Measurements from ENCODE around the gene OSBPL10.
A peak's percentile ranks its signal among the peaks of the same experiment; 100 is the strongest.

Gene OSBPL10

GRCh38 chr3:31924610-31925270 lies 56.3 kb downstream of the OSBPL10 start:
- H3K9ac ChIP-seq (ENCODE audit: low read length): no peak overlapping the region
- H4K12ac ChIP-seq (ENCODE audit: low read depth, low read length): no peak overlapping the region
- no peak overlapping the region for H2AFZ ChIP-seq (ENCODE audit: insufficient read depth, low read length, poor library complexity)
- H3K79me2 ChIP-seq (ENCODE audit: control insufficient read depth, insufficient read depth, low read length, poor library complexity): no peaks in the 10 kb centered on the region
- H3K4me1 ChIP-seq (ENCODE audit: control insufficient read depth in 1 of 2, insufficient read depth in 2 of 2, low read length in 2 of 2): peaks cover 3 to 4% of the 10 kb centered on the region in 2 experiments
- H2BK12ac ChIP-seq (ENCODE audit: low read length): no peak overlapping the region
- H4K91ac ChIP-seq (ENCODE audit: low read depth, low read length): no peak overlapping the region
- no peak for DNase-seq
- no peak overlapping the region for H3K27ac ChIP-seq (ENCODE audit: low read depth, low read length)
- H4K8ac ChIP-seq (ENCODE audit: low read depth, low read length): no peak overlapping the region
- H2BK5ac ChIP-seq (ENCODE audit: low read depth, low read length, poor library complexity): no peak overlapping the region
- H3K23ac ChIP-seq (ENCODE audit: low read length): no peak overlapping the region
- no peaks in the 10 kb centered on the region for H3K79me1 ChIP-seq (ENCODE audit: low read length)
- H2AK5ac ChIP-seq (ENCODE audit: low read length): no peak overlapping the region
- no peaks in the 10 kb centered on the region for H3K27me3 ChIP-seq (ENCODE audit: insufficient read depth, low read length)
- H3K4me2 ChIP-seq (ENCODE audit: low read length): no peak overlapping the region
- WGBS (ENCODE audit: extremely low coverage, insufficient coverage, insufficient read length): no CpG with 5 or more reads among the region's 2 CpGs
- H3K36me3 ChIP-seq (ENCODE audit: control insufficient read depth in 1 of 2, insufficient read depth in 2 of 2, low read length in 2 of 2): no peaks in the 10 kb centered on the region
- no peak overlapping the region for H3K18ac ChIP-seq (ENCODE audit: low read length)
- peaks cover 2% of the 10 kb centered on the region for H3K9me3 ChIP-seq (ENCODE audit: insufficient read depth, low read depth, low read length)
- no peak overlapping the region for H2BK120ac ChIP-seq (ENCODE audit: insufficient read depth, low read length, poor library complexity)
- peak overlapping the region; percentile 75 for H3K4ac ChIP-seq (ENCODE audit: low read depth, low read length)
- H3K4me3 ChIP-seq (ENCODE audit: low read depth, low read length): no peak overlapping the region
- H3K14ac ChIP-seq (ENCODE audit: low read length): no peak overlapping the region

DNA sequence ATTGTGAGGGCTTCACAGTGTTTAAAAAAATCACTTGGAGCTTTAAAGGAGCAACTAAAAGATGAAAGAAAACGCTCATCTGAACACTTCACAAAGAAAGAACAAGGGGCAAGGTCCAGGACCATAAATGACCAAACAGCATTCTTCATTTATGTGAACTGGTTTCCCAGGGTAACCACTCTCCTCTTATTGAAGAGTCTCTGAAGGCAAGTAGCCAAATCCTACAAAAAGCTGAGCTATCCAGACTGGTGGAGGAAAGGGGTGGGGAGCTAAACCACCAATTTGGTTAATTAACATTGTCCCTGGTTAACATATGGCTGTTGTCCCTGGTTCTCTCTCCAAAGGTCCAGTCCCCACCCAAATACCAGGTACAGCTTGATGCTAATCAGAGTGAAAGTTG lies 58.1 kb downstream of the OSBPL10 start:
- no peak overlapping the region for H4K91ac ChIP-seq (ENCODE audit: low read depth, low read length)
- H3K27me3 ChIP-seq (ENCODE audit: insufficient read depth, low read length): no peaks in the 10 kb centered on the region
- no peak for DNase-seq
- H2BK120ac ChIP-seq (ENCODE audit: insufficient read depth, low read length, poor library complexity): no peak overlapping the region
- no peak overlapping the region for H3K4me3 ChIP-seq (ENCODE audit: low read depth, low read length)
- no peak overlapping the region for H2AFZ ChIP-seq (ENCODE audit: insufficient read depth, low read length, poor library complexity)
- no peak overlapping the region for H3K27ac ChIP-seq (ENCODE audit: low read depth, low read length)
- no peak overlapping the region for H2AK5ac ChIP-seq (ENCODE audit: low read length)
- H3K36me3 ChIP-seq (ENCODE audit: control insufficient read depth in 1 of 2, insufficient read depth in 2 of 2, low read length in 2 of 2): no peaks in the 10 kb centered on the region
- no peak overlapping the region for H4K12ac ChIP-seq (ENCODE audit: low read depth, low read length)
- H4K8ac ChIP-seq (ENCODE audit: low read depth, low read length): no peak overlapping the region
- peaks cover 2% of the 10 kb centered on the region for H3K9me3 ChIP-seq (ENCODE audit: insufficient read depth, low read depth, low read length)
- H3K14ac ChIP-seq (ENCODE audit: low read length): no peak overlapping the region
- H3K4me1 ChIP-seq (ENCODE audit: control insufficient read depth in 1 of 2, insufficient read depth in 2 of 2, low read length in 2 of 2): peaks cover 0 to 9% of the 10 kb centered on the region in 2 experiments
- H3K4ac ChIP-seq (ENCODE audit: low read depth, low read length): no peak overlapping the region
- H2BK12ac ChIP-seq (ENCODE audit: low read length): no peak overlapping the region
- H3K23ac ChIP-seq (ENCODE audit: low read length): no peak overlapping the region
- no peak overlapping the region for H3K4me2 ChIP-seq (ENCODE audit: low read length)
- no CpG with 5 or more reads among the region's 1 CpG for WGBS (ENCODE audit: extremely low coverage, insufficient coverage, insufficient read length)
- H2BK5ac ChIP-seq (ENCODE audit: low read depth, low read length, poor library complexity): no peak overlapping the region
- no peaks in the 10 kb centered on the region for H3K79me2 ChIP-seq (ENCODE audit: control insufficient read depth, insufficient read depth, low read length, poor library complexity)
- no peak overlapping the region for H3K9ac ChIP-seq (ENCODE audit: low read length)
- no peak overlapping the region for H3K18ac ChIP-seq (ENCODE audit: low read length)
- no peaks in the 10 kb centered on the region for H3K79me1 ChIP-seq (ENCODE audit: low read length)

DNA sequence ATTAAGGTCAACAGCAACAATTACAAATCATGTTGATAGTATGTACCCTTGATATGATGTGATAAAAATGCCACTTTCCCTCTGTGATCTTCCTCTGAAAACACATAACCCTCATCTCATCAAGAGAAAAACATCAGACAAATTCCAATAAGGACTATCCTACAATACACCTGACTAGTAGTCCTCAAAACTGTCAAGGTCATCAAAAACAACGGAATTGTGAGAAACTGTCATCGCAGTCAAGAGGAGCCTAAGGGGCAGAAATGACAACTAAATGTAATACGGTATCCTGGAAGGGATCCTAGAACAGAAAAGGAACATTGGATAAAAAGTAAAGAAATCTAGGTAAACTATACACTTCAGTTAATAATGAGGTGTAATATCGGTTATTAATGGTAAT lies 59.2 kb downstream of the OSBPL10 start:
- H4K8ac ChIP-seq (ENCODE audit: low read depth, low read length): no peak overlapping the region
- H3K9ac ChIP-seq (ENCODE audit: low read length): no peak overlapping the region
- no peak overlapping the region for H3K18ac ChIP-seq (ENCODE audit: low read length)
- H2AFZ ChIP-seq (ENCODE audit: insufficient read depth, low read length, poor library complexity): no peak overlapping the region
- peaks cover 2% of the 10 kb centered on the region for H3K9me3 ChIP-seq (ENCODE audit: insufficient read depth, low read depth, low read length)
- H3K79me2 ChIP-seq (ENCODE audit: control insufficient read depth, insufficient read depth, low read length, poor library complexity): no peaks in the 10 kb centered on the region
- WGBS (ENCODE audit: extremely low coverage, insufficient coverage, insufficient read length): no CpG with 5 or more reads among the region's 4 CpGs
- H2BK120ac ChIP-seq (ENCODE audit: insufficient read depth, low read length, poor library complexity): no peak overlapping the region
- no peak overlapping the region for H3K4ac ChIP-seq (ENCODE audit: low read depth, low read length)
- H3K4me2 ChIP-seq (ENCODE audit: low read length): no peak overlapping the region
- no peak for DNase-seq
- H3K4me3 ChIP-seq (ENCODE audit: low read depth, low read length): no peak overlapping the region
- no peak overlapping the region for H2AK5ac ChIP-seq (ENCODE audit: low read length)
- no peak overlapping the region for H3K27ac ChIP-seq (ENCODE audit: low read depth, low read length)
- no peak overlapping the region for H4K91ac ChIP-seq (ENCODE audit: low read depth, low read length)
- H2BK5ac ChIP-seq (ENCODE audit: low read depth, low read length, poor library complexity): no peak overlapping the region
- H2BK12ac ChIP-seq (ENCODE audit: low read length): no peak overlapping the region
- H3K14ac ChIP-seq (ENCODE audit: low read length): no peak overlapping the region
- no peak overlapping the region for H4K12ac ChIP-seq (ENCODE audit: low read depth, low read length)
- no peaks in the 10 kb centered on the region for H3K27me3 ChIP-seq (ENCODE audit: insufficient read depth, low read length)
- H3K79me1 ChIP-seq (ENCODE audit: low read length): no peaks in the 10 kb centered on the region
- no peaks in the 10 kb centered on the region for H3K36me3 ChIP-seq (ENCODE audit: control insufficient read depth in 1 of 2, insufficient read depth in 2 of 2, low read length in 2 of 2)
- peaks cover 0 to 9% of the 10 kb centered on the region in 2 experiments for H3K4me1 ChIP-seq (ENCODE audit: control insufficient read depth in 1 of 2, insufficient read depth in 2 of 2, low read length in 2 of 2)
- H3K23ac ChIP-seq (ENCODE audit: low read length): no peak overlapping the region

GRCh38 chr3:31920310-31920709 lies 60.8 kb downstream of the OSBPL10 start:
- Histone ChIP-seq H3K4me3 (ENCODE audit: low read depth, low read length) (no peak overlapping the region), H3K79me2 (ENCODE audit: control insufficient read depth, insufficient read depth, low read length, poor library complexity) (no peaks in the 10 kb centered on the region), H2AFZ (ENCODE audit: insufficient read depth, low read length, poor library complexity) (no peak overlapping the region), H3K4me2 (ENCODE audit: low read length) (no peak overlapping the region), H3K9ac (ENCODE audit: low read length) (no peak overlapping the region), H3K4ac (ENCODE audit: low read depth, low read length) (no peak overlapping the region), H4K12ac (ENCODE audit: low read depth, low read length) (no peak overlapping the region), H3K4me1 (ENCODE audit: control insufficient read depth in 1 of 2, insufficient read depth in 2 of 2, low read length in 2 of 2) (peaks cover 0 to 9% of the 10 kb centered on the region in 2 experiments), H3K36me3 (ENCODE audit: control insufficient read depth in 1 of 2, insufficient read depth in 2 of 2, low read length in 2 of 2) (no peaks in the 10 kb centered on the region), H3K79me1 (ENCODE audit: low read length) (no peaks in the 10 kb centered on the region), H3K18ac (ENCODE audit: low read length) (peak overlapping the region; percentile 14), H2AK5ac (ENCODE audit: low read length) (no peak overlapping the region), H2BK5ac (ENCODE audit: low read depth, low read length, poor library complexity) (no peak overlapping the region), H4K91ac (ENCODE audit: low read depth, low read length) (no peak overlapping the region), H2BK120ac (ENCODE audit: insufficient read depth, low read length, poor library complexity) (no peak overlapping the region), H3K23ac (ENCODE audit: low read length) (no peak overlapping the region), H3K27ac (ENCODE audit: low read depth, low read length) (no peak overlapping the region), H2BK12ac (ENCODE audit: low read length) (no peak overlapping the region), H3K14ac (ENCODE audit: low read length) (no peak overlapping the region), H4K8ac (ENCODE audit: low read depth, low read length) (no peak overlapping the region), H3K27me3 (ENCODE audit: insufficient read depth, low read length) (no peaks in the 10 kb centered on the region), H3K9me3 (ENCODE audit: insufficient read depth, low read depth, low read length) (peaks cover 2% of the 10 kb centered on the region)
- no peak for DNase-seq
- WGBS (ENCODE audit: extremely low coverage, insufficient coverage, insufficient read length): no CpG with 5 or more reads among the region's 1 CpG
